ENCODE data around the gene MYH15.

DNA sequence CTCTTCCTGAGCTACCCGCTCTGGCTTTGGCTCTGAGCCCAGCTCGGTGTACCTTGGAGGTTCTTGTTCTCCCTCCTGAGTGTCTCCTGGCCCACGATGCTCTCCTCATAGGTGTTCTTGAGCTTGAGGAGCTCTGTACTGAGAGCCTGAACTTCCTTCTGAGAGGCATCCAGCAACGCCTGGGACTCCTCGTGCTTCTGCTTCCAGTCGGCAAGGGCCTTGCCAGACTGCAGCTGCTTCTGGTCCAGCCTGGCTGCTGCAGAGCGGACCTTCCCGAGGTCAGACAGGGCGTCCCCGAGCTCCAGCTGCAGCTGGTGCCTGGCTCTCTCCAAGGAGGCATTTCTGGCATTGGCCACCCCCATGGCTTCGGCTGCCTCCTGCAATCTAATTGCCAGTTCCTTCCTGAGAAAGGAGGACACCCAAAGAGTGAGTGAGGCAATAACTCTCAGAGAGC, 99.8 kb downstream of the MYH15 start:
- TF ChIP-seq, protein P1, sequence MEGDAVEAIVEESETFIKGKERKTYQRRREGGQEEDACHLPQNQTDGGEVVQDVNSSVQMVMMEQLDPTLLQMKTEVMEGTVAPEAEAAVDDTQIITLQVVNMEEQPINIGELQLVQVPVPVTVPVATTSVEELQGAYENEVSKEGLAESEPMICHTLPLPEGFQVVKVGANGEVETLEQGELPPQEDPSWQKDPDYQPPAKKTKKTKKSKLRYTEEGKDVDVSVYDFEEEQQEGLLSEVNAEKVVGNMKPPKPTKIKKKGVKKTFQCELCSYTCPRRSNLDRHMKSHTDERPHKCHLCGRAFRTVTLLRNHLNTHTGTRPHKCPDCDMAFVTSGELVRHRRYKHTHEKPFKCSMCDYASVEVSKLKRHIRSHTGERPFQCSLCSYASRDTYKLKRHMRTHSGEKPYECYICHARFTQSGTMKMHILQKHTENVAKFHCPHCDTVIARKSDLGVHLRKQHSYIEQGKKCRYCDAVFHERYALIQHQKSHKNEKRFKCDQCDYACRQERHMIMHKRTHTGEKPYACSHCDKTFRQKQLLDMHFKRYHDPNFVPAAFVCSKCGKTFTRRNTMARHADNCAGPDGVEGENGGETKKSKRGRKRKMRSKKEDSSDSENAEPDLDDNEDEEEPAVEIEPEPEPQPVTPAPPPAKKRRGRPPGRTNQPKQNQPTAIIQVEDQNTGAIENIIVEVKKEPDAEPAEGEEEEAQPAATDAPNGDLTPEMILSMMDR (IDR thresholded peaks at IDR 0.05), result no peak
- TF ChIP-seq NR2C2 (CRISPR knock-in tag; IDR thresholded peaks at IDR 0.05) (no peak), TEAD4 (CRISPR knock-in tag; IDR thresholded peaks at IDR 0.05) (no peak), ZNF396 (CRISPR knock-in tag; IDR thresholded peaks at IDR 0.05; ENCODE audit: borderline replicate concordance) (no peak), NR1H2 (CRISPR knock-in tag; IDR thresholded peaks at IDR 0.05) (no peak), SOX15 (CRISPR knock-in tag; IDR thresholded peaks at IDR 0.05) (no peak), NR3C1 (CRISPR knock-in tag; conservative IDR thresholded peaks at IDR 0.05; ENCODE audit: low read depth) (no peak)
- TF ChIP-seq, protein P2, sequence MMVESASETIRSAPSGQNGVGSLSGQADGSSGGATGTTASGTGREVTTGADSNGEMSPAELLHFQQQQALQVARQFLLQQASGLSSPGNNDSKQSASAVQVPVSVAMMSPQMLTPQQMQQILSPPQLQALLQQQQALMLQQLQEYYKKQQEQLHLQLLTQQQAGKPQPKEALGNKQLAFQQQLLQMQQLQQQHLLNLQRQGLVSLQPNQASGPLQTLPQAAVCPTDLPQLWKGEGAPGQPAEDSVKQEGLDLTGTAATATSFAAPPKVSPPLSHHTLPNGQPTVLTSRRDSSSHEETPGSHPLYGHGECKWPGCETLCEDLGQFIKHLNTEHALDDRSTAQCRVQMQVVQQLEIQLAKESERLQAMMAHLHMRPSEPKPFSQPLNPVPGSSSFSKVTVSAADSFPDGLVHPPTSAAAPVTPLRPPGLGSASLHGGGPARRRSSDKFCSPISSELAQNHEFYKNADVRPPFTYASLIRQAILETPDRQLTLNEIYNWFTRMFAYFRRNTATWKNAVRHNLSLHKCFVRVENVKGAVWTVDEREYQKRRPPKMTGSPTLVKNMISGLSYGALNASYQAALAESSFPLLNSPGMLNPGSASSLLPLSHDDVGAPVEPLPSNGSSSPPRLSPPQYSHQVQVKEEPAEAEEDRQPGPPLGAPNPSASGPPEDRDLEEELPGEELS (CRISPR knock-in tag; IDR thresholded peaks at IDR 0.05), result no peak
- TF ChIP-seq, protein P3, sequence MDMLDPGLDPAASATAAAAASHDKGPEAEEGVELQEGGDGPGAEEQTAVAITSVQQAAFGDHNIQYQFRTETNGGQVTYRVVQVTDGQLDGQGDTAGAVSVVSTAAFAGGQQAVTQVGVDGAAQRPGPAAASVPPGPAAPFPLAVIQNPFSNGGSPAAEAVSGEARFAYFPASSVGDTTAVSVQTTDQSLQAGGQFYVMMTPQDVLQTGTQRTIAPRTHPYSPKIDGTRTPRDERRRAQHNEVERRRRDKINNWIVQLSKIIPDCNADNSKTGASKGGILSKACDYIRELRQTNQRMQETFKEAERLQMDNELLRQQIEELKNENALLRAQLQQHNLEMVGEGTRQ (CRISPR knock-in tag; IDR thresholded peaks at IDR 0.05), result no peak
- TF ChIP-seq, protein P4, sequence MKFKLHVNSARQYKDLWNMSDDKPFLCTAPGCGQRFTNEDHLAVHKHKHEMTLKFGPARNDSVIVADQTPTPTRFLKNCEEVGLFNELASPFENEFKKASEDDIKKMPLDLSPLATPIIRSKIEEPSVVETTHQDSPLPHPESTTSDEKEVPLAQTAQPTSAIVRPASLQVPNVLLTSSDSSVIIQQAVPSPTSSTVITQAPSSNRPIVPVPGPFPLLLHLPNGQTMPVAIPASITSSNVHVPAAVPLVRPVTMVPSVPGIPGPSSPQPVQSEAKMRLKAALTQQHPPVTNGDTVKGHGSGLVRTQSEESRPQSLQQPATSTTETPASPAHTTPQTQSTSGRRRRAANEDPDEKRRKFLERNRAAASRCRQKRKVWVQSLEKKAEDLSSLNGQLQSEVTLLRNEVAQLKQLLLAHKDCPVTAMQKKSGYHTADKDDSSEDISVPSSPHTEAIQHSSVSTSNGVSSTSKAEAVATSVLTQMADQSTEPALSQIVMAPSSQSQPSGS (CRISPR knock-in tag; IDR thresholded peaks at IDR 0.05; ENCODE audit: borderline replicate concordance, low read depth), result no peak
